ENCODE measurements around the gene CSTPP1.

- TF ChIP-seq CTCF (optimal IDR thresholded peaks at IDR 0.05 in 1 of 3, IDR thresholded peaks at IDR 0.05 in 1 of 3, conservative IDR thresholded peaks at IDR 0.05 in 1 of 3; ENCODE audit: extremely low read depth in 1 of 3, insufficient read depth in 2 of 3, low read length in 3 of 3) (no peak), EZH2 (IDR thresholded peaks at IDR 0.05; ENCODE audit: low read length) (no peak)
Measured at GRCh38 chr11:46905806-46906205, 30.8 kb upstream of the CSTPP1 start.
